Liver (tissue), 9 donors: ENCODE data around the gene KLHDC7B. TPM values are rescaled to one million over a fixed set of nuclear protein-coding genes. Genes with fewer than 3 reads are reported as not detected.
A peak's percentile ranks its signal among the peaks of the same experiment; 100 is the strongest.

Source experiments
- DNase-seq: peaks from one replicate; pipeline ENCODE4 v3.0.0-alpha.2; 2017; ENCODE audit warnings: low spot score
- H3K27ac ChIP-seq, 2 donors: one replicate each; pipeline ENCODE4 v1.7.0; 2013; ENCODE audit warnings: inconsistent platforms in 2 of 2, low read length in 2 of 2, control low read depth in 1 of 2, low read depth in 1 of 2, mild to moderate bottlenecking in 1 of 2
- H3K27me3 ChIP-seq, 4 donors: one replicate each; pipeline versions ENCODE4 v1.6.1 to v1.7.0; 2013; ENCODE audit warnings: low read length in 3 of 4, inconsistent platforms in 1 of 4, mild to moderate bottlenecking in 1 of 4, moderate library complexity in 1 of 4; ENCODE audit not compliant: control insufficient read depth in 4 of 4, insufficient read depth in 4 of 4
- H3K36me3 ChIP-seq, 4 donors: one replicate each; pipeline versions ENCODE4 v1.6.1 to v1.7.0; 2013; ENCODE audit warnings: low read length in 3 of 4, mild to moderate bottlenecking in 3 of 4, low read depth in 1 of 4, moderate library complexity in 1 of 4; ENCODE audit not compliant: control insufficient read depth in 4 of 4, insufficient read depth in 3 of 4
- H3K4me1 ChIP-seq, 4 donors: one replicate each; pipeline versions ENCODE4 v1.6.1 to v1.7.0; 2013; ENCODE audit warnings: low read length in 3 of 4, mild to moderate bottlenecking in 3 of 4, moderate library complexity in 1 of 4; ENCODE audit not compliant: control insufficient read depth in 4 of 4, insufficient read depth in 4 of 4
- H3K4me3 ChIP-seq, 3 donors: one replicate each; pipeline versions ENCODE4 v1.6.1 to v1.7.0; 2013; ENCODE audit warnings: low read length in 3 of 3, control low read depth in 1 of 3, low read depth in 1 of 3, mild to moderate bottlenecking in 1 of 3
- H3K9ac ChIP-seq, 2 donors: one replicate each; pipeline ENCODE4 v1.7.0; 2013; ENCODE audit warnings: low read length in 2 of 2, mild to moderate bottlenecking in 2 of 2, moderate library complexity in 2 of 2, control low read depth in 1 of 2, low read depth in 1 of 2
- H3K9me3 ChIP-seq, 4 donors: one replicate each; pipeline versions ENCODE4 v1.6.1 to v1.7.0; 2013; ENCODE audit warnings: low read length in 3 of 4; ENCODE audit not compliant: control insufficient read depth in 4 of 4
- CTCF ChIP-seq: fragments of 150-350 bp; IDR thresholded peaks from 2 replicates; pipeline ENCODE4 v1.5.1; 2017; ENCODE audit warnings: improper control_type of control experiment, low read depth, low read length; ENCODE audit not compliant: missing input control
- FOXA1 ChIP-seq: IDR thresholded peaks from 2 replicates; pipeline ENCODE4 v1.6.1; 2016; ENCODE audit warnings: antibody characterized with exemption
- HNF4A ChIP-seq, 2 donors: conservative IDR thresholded peaks; 2 replicates each; pipeline ENCODE4 v1.6.1; 2016; ENCODE audit warnings: antibody characterized with exemption in 2 of 2, mild to moderate bottlenecking in 2 of 2
- NR2F2 ChIP-seq: IDR thresholded peaks from 2 replicates; pipeline ENCODE4 v1.6.1; 2016; ENCODE audit warnings: antibody characterized with exemption
- RAD21 ChIP-seq, 2 donors: IDR thresholded peaks; 2 replicates each; pipeline ENCODE4 v1.6.1; 2016; ENCODE audit warnings: antibody characterized with exemption in 2 of 2, mild to moderate bottlenecking in 2 of 2
- RXRA ChIP-seq, 2 donors: IDR thresholded peaks; 2 replicates each; pipeline ENCODE4 v1.6.1; 2017 to 2018; ENCODE audit warnings: antibody characterized with exemption in 2 of 2, mild to moderate bottlenecking in 1 of 2
- SP1 ChIP-seq: IDR thresholded peaks from 2 replicates; pipeline ENCODE4 v1.6.1; 2018; ENCODE audit warnings: antibody characterized with exemption, mild to moderate bottlenecking
- TAF1 ChIP-seq: conservative IDR thresholded peaks from 2 replicates; pipeline ENCODE4 v1.6.1; 2016; ENCODE audit warnings: antibody characterized with exemption, mild to moderate bottlenecking
- YY1 ChIP-seq: IDR thresholded peaks from 2 replicates; pipeline ENCODE4 v1.6.1; 2016; ENCODE audit warnings: antibody characterized with exemption, mild to moderate bottlenecking
- WGBS: extraction: QIAGEN DNeasy Blood & Tissue Kit; methylation state at CpG from one replicate; pipeline ENCODE4 v1.1.7; 2013; 5-methylcytosine and 5-hydroxymethylcytosine counted together
- polyA plus RNA-seq, 2 donors: library from polyadenylated mRNA; stranded (reverse) in 1 of 2; unstranded in 1 of 2; fragments of 200-250 nt in 1 of 2; fragments of >200 nt in 1 of 2; fragmentation: Nextera tagmentation in 1 of 2; extraction: Ambion mirVana in 1 of 2; gene quantifications; one replicate each; pipeline versions ENCODE4 v1.2.1 to v1.2.3, GENCODE V29; 2013 to 2015
- total RNA-seq, 2 donors: library from RNA; depleted of rRNA; stranded (reverse); fragments of >200 nt; gene quantifications; one replicate each; pipeline ENCODE4 v1.2.3, GENCODE V29; 2014
- TF ChIP-seq, protein P1 (sequence below): IDR thresholded peaks from 2 replicates; pipeline ENCODE4 v1.6.1; 2016; ENCODE audit warnings: antibody characterized with exemption, mild to moderate bottlenecking
- donor health status: healthy.
- donor health status: healthy.
- donor health status: healthy.
- donor health status: healthy.
- donor health status: healthy.

KLHDC7B gene
- total and polyA plus RNA-seq, 4 donors: 0.08 to 0.16 (median 0.08) TPM; not detected in 1

- TF ChIP-seq, protein P1, sequence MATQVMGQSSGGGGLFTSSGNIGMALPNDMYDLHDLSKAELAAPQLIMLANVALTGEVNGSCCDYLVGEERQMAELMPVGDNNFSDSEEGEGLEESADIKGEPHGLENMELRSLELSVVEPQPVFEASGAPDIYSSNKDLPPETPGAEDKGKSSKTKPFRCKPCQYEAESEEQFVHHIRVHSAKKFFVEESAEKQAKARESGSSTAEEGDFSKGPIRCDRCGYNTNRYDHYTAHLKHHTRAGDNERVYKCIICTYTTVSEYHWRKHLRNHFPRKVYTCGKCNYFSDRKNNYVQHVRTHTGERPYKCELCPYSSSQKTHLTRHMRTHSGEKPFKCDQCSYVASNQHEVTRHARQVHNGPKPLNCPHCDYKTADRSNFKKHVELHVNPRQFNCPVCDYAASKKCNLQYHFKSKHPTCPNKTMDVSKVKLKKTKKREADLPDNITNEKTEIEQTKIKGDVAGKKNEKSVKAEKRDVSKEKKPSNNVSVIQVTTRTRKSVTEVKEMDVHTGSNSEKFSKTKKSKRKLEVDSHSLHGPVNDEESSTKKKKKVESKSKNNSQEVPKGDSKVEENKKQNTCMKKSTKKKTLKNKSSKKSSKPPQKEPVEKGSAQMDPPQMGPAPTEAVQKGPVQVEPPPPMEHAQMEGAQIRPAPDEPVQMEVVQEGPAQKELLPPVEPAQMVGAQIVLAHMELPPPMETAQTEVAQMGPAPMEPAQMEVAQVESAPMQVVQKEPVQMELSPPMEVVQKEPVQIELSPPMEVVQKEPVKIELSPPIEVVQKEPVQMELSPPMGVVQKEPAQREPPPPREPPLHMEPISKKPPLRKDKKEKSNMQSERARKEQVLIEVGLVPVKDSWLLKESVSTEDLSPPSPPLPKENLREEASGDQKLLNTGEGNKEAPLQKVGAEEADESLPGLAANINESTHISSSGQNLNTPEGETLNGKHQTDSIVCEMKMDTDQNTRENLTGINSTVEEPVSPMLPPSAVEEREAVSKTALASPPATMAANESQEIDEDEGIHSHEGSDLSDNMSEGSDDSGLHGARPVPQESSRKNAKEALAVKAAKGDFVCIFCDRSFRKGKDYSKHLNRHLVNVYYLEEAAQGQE: no peak
Measured at GRCh38 chr22:50497093-50497492, 48.6 kb upstream of the KLHDC7B start (continued).

DNA sequence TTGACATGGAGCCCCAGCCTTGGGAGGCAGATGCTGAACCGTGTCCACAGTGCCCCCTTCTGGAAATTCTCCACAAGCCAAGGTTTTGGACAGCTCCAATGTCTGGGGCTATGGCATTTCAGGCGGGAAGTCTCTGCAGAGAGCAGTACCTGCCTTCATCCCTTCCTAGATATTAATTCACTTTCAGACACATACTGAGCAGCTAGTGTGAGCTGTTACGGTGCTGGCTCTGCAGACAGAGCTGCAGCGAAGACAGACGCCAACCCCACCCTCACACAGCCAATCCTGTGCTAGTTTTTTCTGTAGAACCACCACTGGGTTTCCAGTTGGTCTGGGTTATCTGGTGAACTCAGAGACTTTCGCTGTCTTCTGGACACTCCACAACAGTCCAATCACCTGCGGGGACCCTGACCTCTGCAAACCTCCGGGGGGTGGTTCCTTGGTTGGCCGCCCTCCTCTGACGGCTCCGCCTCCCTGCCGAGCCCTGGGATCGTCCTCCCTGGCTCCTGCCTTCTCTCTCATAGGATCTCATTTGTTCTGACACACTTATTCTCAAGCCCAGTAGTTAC is 47.3 kb upstream of the KLHDC7B start:
- 6% methylated on average over 13 of the region's 13 CpGs for WGBS
- DNase-seq: peak; percentile 58

More for the DNA sequence above, 47.3 kb upstream of the KLHDC7B start:
- H3K27me3 ChIP-seq: no peaks in the 10 kb centered on the region
- peaks cover 0 to 10% (median 5%) of the 10 kb centered on the region in 4 donors for H3K36me3 ChIP-seq
- H3K9ac ChIP-seq: no peak overlapping the region
- TF ChIP-seq, protein P1: peak; percentile 74
- TF ChIP-seq RXRA (IDR thresholded peaks at IDR 0.05) (peak; percentile 51 to 58), RAD21 (IDR thresholded peaks at IDR 0.05) (peak; percentile 82 to 86), HNF4A (conservative IDR thresholded peaks at IDR 0.05) (peak; percentile 52 to 60), YY1 (peak; percentile 7), FOXA1 (no peak), NR2F2 (peak; percentile 40), CTCF (peak; percentile 66), SP1 (peak; percentile 76), TAF1 (no peak)
- peak overlapping the region; percentile 23 to 37 for H3K27ac ChIP-seq
- H3K9me3 ChIP-seq: no peaks in the 10 kb centered on the region
- H3K4me1 ChIP-seq: peaks cover 2 to 15% (median 13%) of the 10 kb centered on the region in 4 donors
- no peak overlapping the region for H3K4me3 ChIP-seq
